C4-2B (cell line): Measurements from ENCODE around the gene CRELD1.
"Not testable (repeated sequence)": the region's sequence is repeated elsewhere in the genome, so short reads cannot be mapped to it uniquely, and the experiment has no call there.

ENCODE experiments used
- ZFX ChIP-seq: fragments of 450-650 bp; IDR thresholded peaks from 2 replicates; pipeline ENCODE4 v1.6.1; 2017
- TF ChIP-seq, protein P1 (sequence below): fragments of 450-650 bp; conservative IDR thresholded peaks from 2 replicates; pipeline ENCODE4 v1.5.1; 2017; ENCODE audit warnings: mild to moderate bottlenecking

DNA sequence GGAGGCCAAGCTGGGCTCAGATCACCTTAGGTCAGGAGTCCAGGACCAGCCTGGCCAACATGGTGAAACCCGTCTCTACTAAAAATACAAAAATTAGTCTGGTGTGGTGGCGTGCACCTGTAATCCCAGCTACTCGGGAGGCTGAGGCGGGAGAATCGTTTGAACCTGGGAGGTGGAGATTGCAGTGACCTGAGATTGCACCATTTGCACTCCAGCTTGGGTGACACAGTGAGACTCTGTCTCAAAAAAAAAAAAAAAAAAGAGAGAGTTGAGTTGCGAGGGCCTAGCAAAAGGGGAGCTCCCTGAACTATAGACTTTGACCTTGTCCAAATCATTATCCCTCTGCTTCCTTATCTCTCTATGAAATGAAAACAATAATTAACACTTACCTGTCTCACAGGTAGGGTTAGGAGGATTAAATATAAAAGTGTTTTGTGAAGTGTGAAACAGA, 32.6 kb upstream of the CRELD1 start:
- TF ChIP-seq, protein P1, sequence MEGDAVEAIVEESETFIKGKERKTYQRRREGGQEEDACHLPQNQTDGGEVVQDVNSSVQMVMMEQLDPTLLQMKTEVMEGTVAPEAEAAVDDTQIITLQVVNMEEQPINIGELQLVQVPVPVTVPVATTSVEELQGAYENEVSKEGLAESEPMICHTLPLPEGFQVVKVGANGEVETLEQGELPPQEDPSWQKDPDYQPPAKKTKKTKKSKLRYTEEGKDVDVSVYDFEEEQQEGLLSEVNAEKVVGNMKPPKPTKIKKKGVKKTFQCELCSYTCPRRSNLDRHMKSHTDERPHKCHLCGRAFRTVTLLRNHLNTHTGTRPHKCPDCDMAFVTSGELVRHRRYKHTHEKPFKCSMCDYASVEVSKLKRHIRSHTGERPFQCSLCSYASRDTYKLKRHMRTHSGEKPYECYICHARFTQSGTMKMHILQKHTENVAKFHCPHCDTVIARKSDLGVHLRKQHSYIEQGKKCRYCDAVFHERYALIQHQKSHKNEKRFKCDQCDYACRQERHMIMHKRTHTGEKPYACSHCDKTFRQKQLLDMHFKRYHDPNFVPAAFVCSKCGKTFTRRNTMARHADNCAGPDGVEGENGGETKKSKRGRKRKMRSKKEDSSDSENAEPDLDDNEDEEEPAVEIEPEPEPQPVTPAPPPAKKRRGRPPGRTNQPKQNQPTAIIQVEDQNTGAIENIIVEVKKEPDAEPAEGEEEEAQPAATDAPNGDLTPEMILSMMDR: not testable (repeated sequence)
- not testable (repeated sequence) for TF ChIP-seq ZFX
